BE2C (cell line): Measurements from ENCODE around the gene IRAK2.

Source experiments
- DNase-seq: peaks from one replicate; pipeline ENCODE4 v3.0.0-alpha.2; 2020
- H3K27me3 ChIP-seq: fragments of 250-450 bp; sonication (Bioruptor Pico); 2 replicates; pipeline ENCODE4 v1.5.1; 2020; ENCODE audit warnings: mild to moderate bottlenecking
- H3K36me3 ChIP-seq: fragments of 250-450 bp; sonication (Bioruptor Pico); 2 replicates; pipeline ENCODE4 v1.5.1; 2020; ENCODE audit warnings: mild to moderate bottlenecking
- H3K4me1 ChIP-seq: fragments of 250-450 bp; sonication (Bioruptor Pico); 2 replicates; pipeline ENCODE4 v1.5.1; 2020
- H3K4me3 ChIP-seq: 2 replicates; pipeline ENCODE4 v1.5.1; 2011; ENCODE audit warnings: low read depth, low read length
- H3K9me3 ChIP-seq: fragments of 250-450 bp; sonication (Bioruptor Pico); 2 replicates; pipeline ENCODE4 v1.5.1; 2020
- CTCF ChIP-seq: IDR thresholded peaks from 2 replicates; pipeline ENCODE4 v1.5.1; 2012; ENCODE audit warnings: mild to moderate bottlenecking, low read depth, low read length

The IRAK2 gene

GRCh38 chr3:10245081-10245712 is 80.5 kb downstream of the IRAK2 start:
- no peak overlapping the region for H3K4me3 ChIP-seq
- H3K9me3 ChIP-seq: no peaks in the 10 kb centered on the region
- no peak for DNase-seq
- H3K27me3 ChIP-seq: no peaks in the 10 kb centered on the region
- H3K4me1 ChIP-seq: no peaks in the 10 kb centered on the region
- no peak for TF ChIP-seq CTCF
- no peaks in the 10 kb centered on the region for H3K36me3 ChIP-seq

- no peaks in the 10 kb centered on the region for H3K4me1 ChIP-seq
- DNase-seq: no peak
- no peak overlapping the region for H3K4me3 ChIP-seq
- TF ChIP-seq CTCF: no peak
- no peaks in the 10 kb centered on the region for H3K9me3 ChIP-seq
- no peaks in the 10 kb centered on the region for H3K36me3 ChIP-seq
- no peaks in the 10 kb centered on the region for H3K27me3 ChIP-seq
These were observed 83.0 kb downstream of the IRAK2 start for GRCh38 chr3:10247679-10248183.

- peak; percentile 90 for DNase-seq
- Histone ChIP-seq H3K4me1 (no peaks in the 10 kb centered on the region), H3K36me3 (no peaks in the 10 kb centered on the region), H3K9me3 (no peaks in the 10 kb centered on the region), H3K4me3 (peak within 1 kb of the TSS; percentile 87), H3K27me3 (no peaks in the 10 kb centered on the region)
- TF ChIP-seq CTCF: no peak
These were observed 83.7 kb downstream of the IRAK2 start, which contains the start of gene TATDN2 for GRCh38 chr3:10248184-10248983. TATDN2 (plus strand) TSS chr3:10248459; CDS start chr3:10249201, 742 bp downstream.

GRCh38 chr3:10248984-10249748 is 84.4 kb downstream of the IRAK2 start:
- no peaks in the 10 kb centered on the region for H3K4me1 ChIP-seq
- peak; percentile 10 for DNase-seq

GRCh38 chr3:10249833-10250232 is 85.1 kb downstream of the IRAK2 start:
- H3K4me3 ChIP-seq: peak overlapping the region; percentile 87
- TF ChIP-seq CTCF: no peak
- no peaks in the 10 kb centered on the region for H3K27me3 ChIP-seq
- no peak for DNase-seq
- H3K9me3 ChIP-seq: no peaks in the 10 kb centered on the region
- H3K36me3 ChIP-seq: peaks cover 4% of the 10 kb centered on the region; the same call in 1 of the 2 replicates
- no peaks in the 10 kb centered on the region for H3K4me1 ChIP-seq

More at GRCh38 chr3:10248984-10249748, 84.4 kb downstream of the IRAK2 start:
- H3K4me3 ChIP-seq: peak overlapping the region; percentile 87
- H3K36me3 ChIP-seq: peaks cover 4% of the 10 kb centered on the region; the same call in 1 of the 2 replicates
- no peak for TF ChIP-seq CTCF
- H3K9me3 ChIP-seq: no peaks in the 10 kb centered on the region
- H3K27me3 ChIP-seq: no peaks in the 10 kb centered on the region
